Smooth muscle cell (in vitro differentiated cells): ENCODE measurements around the gene EHD2. TPM values are rescaled to one million over a fixed set of nuclear protein-coding genes. Genes with fewer than 3 reads are reported as not detected.

Experiments used
- DNase-seq: peaks from one replicate; lab custom pipeline; 2025; ENCODE audit not compliant: unreplicated experiment; lab: John Stamatoyannopoulos, UW
- H2AFZ ChIP-seq: fragments of 200-600 bp; sonication (generic); 2 replicates; pipeline ENCODE4 v1.6.0; 2016; ENCODE audit warnings: antibody characterized with exemption, low read depth, mild to moderate bottlenecking
- H3F3A ChIP-seq: fragments of 200-600 bp; sonication (generic); 2 replicates; pipeline ENCODE4 v1.6.0; 2017; ENCODE audit warnings: antibody characterized with exemption, low read depth
- H3K27ac ChIP-seq: fragments of 200-600 bp; sonication (generic); 2 replicates; pipeline ENCODE4 v1.5.1; 2016; ENCODE audit warnings: low read depth, mild to moderate bottlenecking
- H3K27me3 ChIP-seq: fragments of 200-600 bp; sonication (generic); 2 replicates; pipeline ENCODE4 v1.6.1; 2016; ENCODE audit warnings: low read depth, mild to moderate bottlenecking
- H3K36me3 ChIP-seq: fragments of 200-600 bp; sonication (generic); 2 replicates; pipeline ENCODE4 v1.5.1; 2016; ENCODE audit warnings: low read depth
- H3K4me1 ChIP-seq: fragments of 200-600 bp; sonication (generic); 2 replicates; pipeline ENCODE4 v1.5.1; 2016; ENCODE audit warnings: low read depth
- H3K4me2 ChIP-seq: fragments of 200-600 bp; sonication (generic); 2 replicates; pipeline ENCODE4 v1.6.0; 2016; ENCODE audit warnings: mild to moderate bottlenecking
- H3K4me3 ChIP-seq: fragments of 200-600 bp; sonication (generic); 2 replicates; pipeline ENCODE4 v1.5.1; 2016; ENCODE audit warnings: mild to moderate bottlenecking
- H3K79me2 ChIP-seq: fragments of 200-600 bp; sonication (generic); 2 replicates; pipeline ENCODE4 v1.6.0; 2016; ENCODE audit warnings: low read depth, mild to moderate bottlenecking
- H3K9ac ChIP-seq: fragments of 200-600 bp; sonication (generic); 2 replicates; pipeline ENCODE4 v1.6.0; 2016; ENCODE audit warnings: low read depth
- H3K9me3 ChIP-seq: fragments of 200-600 bp; sonication (generic); replicated peaks from 2 replicates; pipeline ENCODE4 v1.5.1; 2016; ENCODE audit warnings: low read depth
- H4K20me1 ChIP-seq: fragments of 200-600 bp; sonication (generic); 2 replicates; pipeline ENCODE4 v1.6.0; 2016; ENCODE audit warnings: low read depth
- WGBS: methylation state at CpG from one replicate; pipeline ENCODE4 v1.1.7; 2016; ENCODE audit warnings: low lambda C conversion rate; 5-methylcytosine and 5-hydroxymethylcytosine counted together
- polyA plus RNA-seq: library from polyadenylated mRNA; unstranded; fragments of >200 nt; fragmentation: Nextera tagmentation; extraction: Ambion mirVana; gene quantifications from 2 replicates; pipeline ENCODE4 v1.2.1, GENCODE V29; 2016
- total RNA-seq: library from RNA; depleted of rRNA; stranded (reverse); fragments of >200 nt; gene quantifications from 2 replicates; pipeline ENCODE4 v1.2.3, GENCODE V29; 2014
- TF ChIP-seq, protein P1 (sequence below): fragments of 200-600 bp; sonication (generic); IDR thresholded peaks from 2 replicates; pipeline ENCODE4 v1.5.1; 2017; ENCODE audit warnings: borderline replicate concordance, mild to moderate bottlenecking, antibody characterized with exemption; ENCODE audit not compliant: insufficient read depth, poor library complexity, severe bottlenecking

Gene EHD2
- total and polyA plus RNA-seq, 2 experiments from 2014 or later: 65.6 to 200 TPM

DNA sequence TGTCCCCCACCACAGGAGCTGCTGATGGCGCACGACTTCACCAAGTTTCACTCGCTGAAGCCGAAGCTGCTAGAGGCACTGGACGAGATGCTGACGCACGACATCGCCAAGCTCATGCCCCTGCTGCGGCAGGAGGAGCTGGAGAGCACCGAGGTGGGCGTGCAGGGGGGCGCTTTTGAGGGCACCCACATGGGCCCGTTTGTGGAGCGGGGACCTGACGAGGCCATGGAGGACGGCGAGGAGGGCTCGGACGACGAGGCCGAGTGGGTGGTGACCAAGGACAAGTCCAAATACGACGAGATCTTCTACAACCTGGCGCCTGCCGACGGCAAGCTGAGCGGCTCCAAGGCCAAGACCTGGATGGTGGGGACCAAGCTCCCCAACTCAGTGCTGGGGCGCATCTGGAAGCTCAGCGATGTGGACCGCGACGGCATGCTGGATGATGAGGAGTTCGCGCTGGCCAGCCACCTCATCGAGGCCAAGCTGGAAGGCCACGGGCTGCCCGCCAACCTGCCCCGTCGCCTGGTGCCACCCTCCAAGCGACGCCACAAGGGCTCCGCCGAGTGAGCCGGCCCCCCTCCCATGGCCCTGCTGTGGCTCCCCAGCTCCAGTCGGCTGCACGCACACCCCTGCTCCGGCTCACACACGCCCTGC is 27.8 kb downstream of the EHD2 start:
- no peak overlapping the region for H3K9ac ChIP-seq

DNA sequence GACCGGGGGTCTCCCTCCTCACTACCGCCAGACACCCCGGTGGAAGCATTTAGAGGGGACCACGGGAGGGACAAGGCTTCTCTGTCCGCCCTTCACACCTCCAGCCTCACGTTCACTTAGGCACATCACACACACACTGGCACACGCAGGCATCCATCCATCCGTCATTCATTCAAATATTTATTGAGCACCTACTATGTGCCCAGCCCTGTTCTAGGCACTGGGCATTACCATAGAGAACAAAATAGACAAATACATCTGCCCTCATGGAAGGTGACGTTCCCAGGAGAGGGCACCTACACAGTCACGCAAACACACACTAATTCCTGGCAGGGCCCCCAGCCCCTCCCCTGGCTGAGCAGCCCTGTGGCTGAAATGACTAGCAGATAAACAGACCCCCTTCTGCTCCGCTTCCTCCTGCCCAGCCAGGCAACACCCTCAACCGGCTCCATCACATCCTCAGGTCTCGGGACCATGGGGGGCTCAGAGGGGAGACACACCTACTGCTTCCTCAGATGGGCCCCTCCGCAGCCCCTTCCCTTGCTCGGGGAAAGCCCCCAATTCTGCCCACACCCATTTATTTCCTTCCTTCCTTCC is 28.4 kb downstream of the EHD2 start:
- Histone ChIP-seq H3K4me1 (peaks cover 11% of the 10 kb centered on the region), H3K9me3 (no peaks in the 10 kb centered on the region), H3K27ac (peak overlapping the region; percentile 99), H3K79me2 (peaks cover 12% of the 10 kb centered on the region), H3K9ac (no peak overlapping the region), H3K36me3 (no peaks in the 10 kb centered on the region), H3K27me3 (no peaks in the 10 kb centered on the region), H2AFZ (no peak overlapping the region), H3F3A (peaks cover 43% of the 10 kb centered on the region), H4K20me1 (peaks cover 3% of the 10 kb centered on the region), H3K4me2 (no peak overlapping the region), H3K4me3 (no peak overlapping the region)
- WGBS: 88% methylated on average over 15 of the region's 15 CpGs
- DNase-seq: no peak
- TF ChIP-seq, protein P1, sequence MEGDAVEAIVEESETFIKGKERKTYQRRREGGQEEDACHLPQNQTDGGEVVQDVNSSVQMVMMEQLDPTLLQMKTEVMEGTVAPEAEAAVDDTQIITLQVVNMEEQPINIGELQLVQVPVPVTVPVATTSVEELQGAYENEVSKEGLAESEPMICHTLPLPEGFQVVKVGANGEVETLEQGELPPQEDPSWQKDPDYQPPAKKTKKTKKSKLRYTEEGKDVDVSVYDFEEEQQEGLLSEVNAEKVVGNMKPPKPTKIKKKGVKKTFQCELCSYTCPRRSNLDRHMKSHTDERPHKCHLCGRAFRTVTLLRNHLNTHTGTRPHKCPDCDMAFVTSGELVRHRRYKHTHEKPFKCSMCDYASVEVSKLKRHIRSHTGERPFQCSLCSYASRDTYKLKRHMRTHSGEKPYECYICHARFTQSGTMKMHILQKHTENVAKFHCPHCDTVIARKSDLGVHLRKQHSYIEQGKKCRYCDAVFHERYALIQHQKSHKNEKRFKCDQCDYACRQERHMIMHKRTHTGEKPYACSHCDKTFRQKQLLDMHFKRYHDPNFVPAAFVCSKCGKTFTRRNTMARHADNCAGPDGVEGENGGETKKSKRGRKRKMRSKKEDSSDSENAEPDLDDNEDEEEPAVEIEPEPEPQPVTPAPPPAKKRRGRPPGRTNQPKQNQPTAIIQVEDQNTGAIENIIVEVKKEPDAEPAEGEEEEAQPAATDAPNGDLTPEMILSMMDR: no peak

More for the DNA sequence above, 27.8 kb downstream of the EHD2 start:
- no peaks in the 10 kb centered on the region for H3K36me3 ChIP-seq
- TF ChIP-seq, protein P1: no peak
- H2AFZ ChIP-seq: no peak overlapping the region
- H3K27me3 ChIP-seq: no peaks in the 10 kb centered on the region
- no peaks in the 10 kb centered on the region for H3K9me3 ChIP-seq
- H3F3A ChIP-seq: peaks cover 43% of the 10 kb centered on the region
- H3K27ac ChIP-seq: peak overlapping the region; percentile 99
- H3K4me1 ChIP-seq: peaks cover 5% of the 10 kb centered on the region
- 96% methylated on average over 47 of the region's 48 CpGs for WGBS
- H3K79me2 ChIP-seq: peaks cover 5% of the 10 kb centered on the region
- peaks cover 6% of the 10 kb centered on the region for H4K20me1 ChIP-seq
- DNase-seq: no peak
- H3K4me2 ChIP-seq: no peak overlapping the region
- no peak overlapping the region for H3K4me3 ChIP-seq

DNA sequence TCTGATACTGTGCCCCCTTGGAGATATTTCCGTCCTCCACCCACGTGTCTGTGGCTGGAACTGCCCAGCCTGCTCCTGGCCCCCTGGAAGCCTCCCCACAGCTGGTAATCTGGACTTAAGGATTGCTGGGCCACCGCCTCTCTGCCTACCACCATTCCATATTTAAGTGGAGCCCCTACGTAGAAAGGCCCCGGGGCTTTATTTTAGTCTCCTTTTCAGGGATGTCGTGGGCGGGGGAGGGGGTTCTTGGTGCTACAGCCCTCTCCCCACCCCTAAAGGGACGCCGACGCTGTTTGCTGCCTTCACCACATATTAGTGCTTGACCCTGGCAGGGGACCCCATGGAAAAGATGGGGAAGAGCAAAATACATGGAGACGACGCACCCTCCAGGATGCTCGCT is 29.4 kb downstream of the EHD2 start:
- peak overlapping the region; percentile 37 for H2AFZ ChIP-seq
- peak; percentile 48 for DNase-seq

More for the DNA sequence above, 29.4 kb downstream of the EHD2 start:
- Histone ChIP-seq H3K4me2 (peak overlapping the region; percentile 80), H3K4me1 (peaks cover 11% of the 10 kb centered on the region), H3K9ac (peak overlapping the region; percentile 94), H3K4me3 (peak overlapping the region; percentile 31), H3K27ac (peak overlapping the region; percentile 99), H3F3A (peaks cover 42% of the 10 kb centered on the region), H4K20me1 (peaks cover 9% of the 10 kb centered on the region), H3K36me3 (no peaks in the 10 kb centered on the region), H3K79me2 (peaks cover 21% of the 10 kb centered on the region), H3K9me3 (no peaks in the 10 kb centered on the region), H3K27me3 (no peaks in the 10 kb centered on the region)
- WGBS: 12% methylated on average over 13 of the region's 13 CpGs
- TF ChIP-seq, protein P1: no peak
